ENCODE results near the gene SFPQ.

The SFPQ gene

GRCh38 chr1:35191429-35192055, 1.4 kb downstream of the SFPQ start:
- H3K4me3 ChIP-seq (replicated peaks; ENCODE audit: low read depth, low read length), result peak overlapping the region; percentile 97
- TF ChIP-seq CTCF (IDR thresholded peaks at IDR 0.05; ENCODE audit: insufficient read depth, low read length, poor library complexity, severe bottlenecking), result no peak
- no peak for DNase-seq (ENCODE audit: extremely low read depth, insufficient read length)
- peaks cover 33% of the 10 kb centered on the region for H3K36me3 ChIP-seq (ENCODE audit: control insufficient read depth, insufficient read depth, low read length)
- no peaks in the 10 kb centered on the region for H3K27me3 ChIP-seq (replicated peaks; ENCODE audit: control insufficient read depth, insufficient read depth, low read length)

- H3K4me3 ChIP-seq (replicated peaks; ENCODE audit: low read depth, low read length), result peak overlapping the region; percentile 97
- no peak for DNase-seq (ENCODE audit: extremely low read depth, insufficient read length)
- H3K36me3 ChIP-seq (ENCODE audit: control insufficient read depth, insufficient read depth, low read length), result peaks cover 38% of the 10 kb centered on the region
- TF ChIP-seq CTCF (IDR thresholded peaks at IDR 0.05; ENCODE audit: insufficient read depth, low read length, poor library complexity, severe bottlenecking), result no peak
- no peaks in the 10 kb centered on the region for H3K27me3 ChIP-seq (replicated peaks; ENCODE audit: control insufficient read depth, insufficient read depth, low read length)
Observed at GRCh38 chr1:35190784-35191183, 2.2 kb downstream of the SFPQ start.

GRCh38 chr1:35188578-35189392, 4.2 kb downstream of the SFPQ start:
- no peaks in the 10 kb centered on the region for H3K27me3 ChIP-seq (replicated peaks; ENCODE audit: control insufficient read depth, insufficient read depth, low read length)
- peaks cover 44% of the 10 kb centered on the region for H3K36me3 ChIP-seq (ENCODE audit: control insufficient read depth, insufficient read depth, low read length)
- H3K4me3 ChIP-seq (replicated peaks; ENCODE audit: low read depth, low read length), result no peak overlapping the region
- no peak for DNase-seq (ENCODE audit: extremely low read depth, insufficient read length)
- no peak for TF ChIP-seq CTCF (IDR thresholded peaks at IDR 0.05; ENCODE audit: insufficient read depth, low read length, poor library complexity, severe bottlenecking)

GRCh38 chr1:35187816-35188342, 5.1 kb downstream of the SFPQ start:
- H3K36me3 ChIP-seq (ENCODE audit: control insufficient read depth, insufficient read depth, low read length), result peaks cover 45% of the 10 kb centered on the region
- no peak overlapping the region for H3K4me3 ChIP-seq (replicated peaks; ENCODE audit: low read depth, low read length)
- no peak for DNase-seq (ENCODE audit: extremely low read depth, insufficient read length)
- TF ChIP-seq CTCF (IDR thresholded peaks at IDR 0.05; ENCODE audit: insufficient read depth, low read length, poor library complexity, severe bottlenecking), result no peak
- no peaks in the 10 kb centered on the region for H3K27me3 ChIP-seq (replicated peaks; ENCODE audit: control insufficient read depth, insufficient read depth, low read length)

- TF ChIP-seq CTCF (IDR thresholded peaks at IDR 0.05; ENCODE audit: insufficient read depth, low read length, poor library complexity, severe bottlenecking), result no peak
- Histone ChIP-seq H3K27me3 (replicated peaks; ENCODE audit: control insufficient read depth, insufficient read depth, low read length) (no peaks in the 10 kb centered on the region), H3K36me3 (ENCODE audit: control insufficient read depth, insufficient read depth, low read length) (peaks cover 48% of the 10 kb centered on the region), H3K4me3 (replicated peaks; ENCODE audit: low read depth, low read length) (no peak overlapping the region)
- no peak for DNase-seq (ENCODE audit: extremely low read depth, insufficient read length)
Observed at GRCh38 chr1:35186239-35186638, 6.7 kb downstream of the SFPQ start.
